ENCODE results near the gene MYO7B.

The MYO7B gene

DNA sequence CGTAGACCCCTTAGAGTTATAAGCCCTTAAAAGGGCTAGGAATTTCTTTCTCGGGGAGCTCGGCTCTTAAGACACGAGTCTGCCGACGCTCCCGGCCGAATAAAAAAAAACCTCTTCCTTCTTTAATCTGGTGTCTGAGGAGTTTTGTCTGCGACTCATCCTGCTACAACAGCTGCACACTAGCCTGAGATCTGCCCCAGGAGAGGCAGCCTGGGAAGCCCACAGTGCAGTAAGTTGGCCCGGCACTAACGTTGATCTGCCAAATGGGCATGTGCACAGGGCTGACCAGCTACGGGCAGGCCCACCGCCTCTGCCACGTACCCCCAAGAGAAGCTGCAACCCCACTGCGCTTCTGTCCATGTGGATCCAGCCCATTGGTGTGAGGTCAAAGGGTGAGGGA is 148.3 kb downstream of the MYO7B start:
- DNase-seq: no peak

DNA sequence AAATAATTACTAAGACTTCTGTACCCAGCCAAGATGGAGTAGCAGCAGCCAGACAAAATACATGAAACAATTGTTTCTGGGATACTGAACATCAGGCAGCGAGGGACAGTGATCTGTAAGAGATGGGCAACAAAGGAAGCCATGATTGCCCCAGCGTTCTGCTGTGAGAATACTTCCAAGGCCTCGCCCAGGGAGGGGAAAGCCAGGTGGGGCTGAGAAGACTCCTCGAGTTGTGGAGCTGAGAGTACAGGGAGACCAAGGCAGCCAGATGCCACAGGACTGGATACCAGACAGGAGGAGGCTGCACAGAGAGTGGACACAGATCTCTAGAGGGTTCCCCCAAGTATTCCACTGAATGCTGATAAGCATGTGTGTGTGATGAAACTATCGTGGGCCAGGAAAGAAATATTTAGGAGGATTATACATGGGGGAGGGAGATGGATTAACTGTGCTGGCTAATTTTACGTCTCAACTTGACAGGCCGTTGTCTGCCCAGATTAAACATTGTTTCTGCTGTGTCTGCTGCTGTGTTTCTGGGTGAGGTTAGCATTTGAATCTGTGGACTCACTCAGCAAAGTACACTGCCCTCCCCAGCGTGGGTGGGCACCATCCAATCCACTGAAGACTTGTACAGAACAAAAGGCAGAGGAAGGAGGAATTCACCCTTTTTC is 150.1 kb downstream of the MYO7B start:
- DNase-seq: no peak

Data from NCI-H748 treated with DMSO at 0.1 percent for 48 hours (cell line).